HG03135 (cell line): ENCODE data around the gene WFIKKN2.
"Not testable (repeated sequence)": the region's sequence is repeated elsewhere in the genome, so short reads cannot be mapped to it uniquely, and the experiment has no call there.

ENCODE experiments used
- ATAC-seq: cut with Tn5 transposase; IDR thresholded peaks from one replicate; pipeline ENCODE4 v1.9.1; 2021; ENCODE audit warnings: mild to moderate bottlenecking, moderate library complexity; ENCODE audit not compliant: unreplicated experiment

Gene WFIKKN2

DNA sequence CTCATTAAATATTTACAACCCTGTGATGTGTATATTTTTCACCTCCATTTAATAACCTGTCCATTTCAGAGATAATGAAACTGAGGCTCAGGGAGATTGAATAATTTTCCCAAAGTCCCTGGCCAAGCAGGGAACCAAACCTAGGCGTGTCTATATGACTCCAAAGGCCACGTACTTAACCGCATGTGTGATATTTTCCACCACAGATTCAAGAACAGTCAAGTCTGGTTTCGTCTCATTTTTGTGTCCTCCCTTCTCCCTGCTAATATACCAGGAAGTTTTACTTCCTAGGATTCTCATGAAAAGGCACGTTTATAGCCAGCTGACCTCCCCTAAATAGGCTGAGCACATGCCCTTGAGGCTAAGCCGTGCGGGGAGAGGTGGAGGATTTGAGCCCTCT, 15.3 kb downstream of the WFIKKN2 start:
- ATAC-seq: no peak

DNA sequence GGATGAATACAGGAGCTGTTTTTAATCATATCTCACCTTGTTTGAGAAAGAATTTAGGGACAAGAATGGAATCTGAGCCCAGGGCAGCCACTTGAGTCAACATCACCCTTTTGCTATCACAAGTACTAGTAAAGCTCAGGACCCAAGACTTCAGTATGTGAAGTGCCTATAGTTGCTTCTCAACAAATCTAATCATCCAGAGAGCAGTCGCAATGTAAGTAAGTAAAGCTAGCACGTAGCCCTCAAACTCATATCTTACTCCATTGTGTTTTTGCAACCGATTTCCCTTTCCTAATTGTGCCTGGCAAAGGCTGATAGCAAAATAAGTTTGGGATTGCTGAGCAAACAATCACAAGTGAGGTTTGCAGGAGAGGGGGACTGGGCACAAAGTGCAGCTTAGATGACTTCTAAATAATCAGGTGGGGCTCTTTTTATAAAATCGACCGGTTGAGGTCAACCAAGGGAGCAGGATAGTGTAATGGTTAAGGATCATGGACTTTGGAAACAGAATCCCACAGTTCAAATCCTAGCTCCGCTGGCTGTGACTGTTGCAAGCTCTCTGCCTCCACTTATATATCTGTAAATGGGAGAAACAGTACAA, 17.7 kb downstream of the WFIKKN2 start:
- ATAC-seq: no peak

DNA sequence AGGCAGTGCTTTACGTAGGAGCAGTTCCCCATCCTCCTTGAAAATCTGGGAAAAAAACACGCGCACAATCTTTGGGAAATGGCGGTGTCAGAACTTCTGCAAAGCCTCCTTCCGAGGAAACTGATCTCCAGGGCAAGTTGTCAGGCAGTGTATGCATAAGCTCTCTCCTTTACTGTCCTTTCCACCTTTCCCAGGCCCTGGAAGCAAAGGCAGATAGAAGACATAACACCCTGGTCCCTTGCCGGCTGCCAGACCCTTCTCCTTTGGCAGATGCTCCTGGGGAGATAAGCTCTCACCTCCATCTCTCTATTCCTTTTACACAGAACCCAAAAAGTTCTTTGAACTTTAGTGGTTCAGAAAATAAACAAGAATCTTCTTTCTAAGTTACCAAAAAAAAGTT, 18.4 kb downstream of the WFIKKN2 start:
- no peak for ATAC-seq

DNA sequence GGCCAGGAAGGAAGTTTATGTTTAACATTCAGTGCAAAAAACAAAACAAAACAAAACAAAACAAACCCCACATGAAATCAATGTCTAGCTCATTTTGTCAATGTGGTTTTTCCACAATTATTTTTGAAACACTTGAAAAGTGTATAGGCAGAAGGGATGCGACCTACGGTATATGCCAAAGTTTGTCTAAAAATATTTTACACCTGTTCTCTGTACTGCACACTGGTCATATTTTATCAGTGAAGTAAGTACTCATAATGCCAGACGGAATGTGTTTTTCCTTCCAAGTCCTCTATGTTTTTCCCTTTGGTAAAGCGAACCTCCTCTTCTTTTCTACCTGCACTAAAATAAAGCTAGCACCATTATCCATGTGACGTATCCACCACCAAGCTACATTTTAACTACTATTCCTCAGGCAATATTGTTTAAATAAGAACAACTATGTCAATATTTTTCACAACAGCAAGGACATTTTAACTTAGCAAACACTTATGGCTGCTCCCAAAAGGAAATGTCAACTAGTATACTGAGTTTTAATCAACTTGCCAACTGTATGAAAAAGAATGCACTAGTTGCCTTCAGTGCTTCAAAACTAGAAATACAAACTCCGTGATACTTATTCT, 20.4 kb downstream of the WFIKKN2 start:
- no peak for ATAC-seq

DNA sequence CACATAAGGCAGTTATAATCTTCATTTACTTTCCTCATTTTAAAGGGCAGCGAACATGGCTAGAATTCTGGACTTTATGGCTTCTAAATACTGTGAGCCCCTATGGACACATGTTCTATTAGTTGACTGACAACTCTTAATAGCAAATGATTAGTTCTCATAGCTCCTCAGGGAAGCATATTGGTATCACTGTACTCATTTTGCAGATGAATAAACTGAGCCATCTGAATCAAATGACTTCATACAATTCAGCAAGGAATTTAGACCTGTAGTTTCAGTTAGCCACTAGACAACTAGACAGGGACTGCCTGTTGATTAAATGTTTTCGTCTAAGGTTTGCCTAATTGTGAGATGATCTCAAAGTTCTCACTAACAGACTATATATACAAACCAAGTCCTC, 21.0 kb downstream of the WFIKKN2 start:
- no peak for ATAC-seq

DNA sequence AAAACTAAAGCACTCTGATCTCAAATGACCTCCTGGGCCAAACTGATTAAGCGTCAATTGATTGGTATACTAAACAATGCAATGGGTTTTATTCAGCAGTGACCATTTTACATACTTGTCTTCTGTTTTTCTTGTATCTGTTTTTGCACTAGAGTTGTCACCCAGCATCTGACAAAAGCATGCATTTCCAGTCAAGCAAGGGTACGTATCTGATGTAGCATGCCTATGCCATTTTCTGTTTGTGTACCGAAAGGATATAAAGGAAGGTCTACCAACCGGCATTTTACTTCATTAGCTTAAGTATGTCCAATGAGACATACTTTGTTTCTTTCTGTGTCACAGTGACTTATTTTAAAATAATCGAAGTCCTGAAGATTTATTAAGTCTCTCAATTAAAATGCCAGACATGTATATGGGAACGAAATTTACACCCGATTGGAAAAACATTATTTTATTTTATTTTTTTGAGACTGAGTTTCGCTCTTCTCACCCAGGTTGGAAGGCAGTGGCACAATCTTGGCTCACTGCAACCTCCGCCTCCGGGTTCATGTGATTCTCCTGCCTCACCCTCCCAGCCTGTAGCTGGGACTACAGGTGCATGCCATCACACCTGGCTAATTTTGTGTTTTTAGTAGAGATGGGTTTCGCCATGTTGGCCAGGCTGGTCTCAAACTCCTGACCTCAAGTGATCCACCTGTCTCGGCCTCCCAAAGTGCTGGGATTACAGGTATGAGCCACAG, 23.3 kb downstream of the WFIKKN2 start:
- no peak for ATAC-seq

DNA sequence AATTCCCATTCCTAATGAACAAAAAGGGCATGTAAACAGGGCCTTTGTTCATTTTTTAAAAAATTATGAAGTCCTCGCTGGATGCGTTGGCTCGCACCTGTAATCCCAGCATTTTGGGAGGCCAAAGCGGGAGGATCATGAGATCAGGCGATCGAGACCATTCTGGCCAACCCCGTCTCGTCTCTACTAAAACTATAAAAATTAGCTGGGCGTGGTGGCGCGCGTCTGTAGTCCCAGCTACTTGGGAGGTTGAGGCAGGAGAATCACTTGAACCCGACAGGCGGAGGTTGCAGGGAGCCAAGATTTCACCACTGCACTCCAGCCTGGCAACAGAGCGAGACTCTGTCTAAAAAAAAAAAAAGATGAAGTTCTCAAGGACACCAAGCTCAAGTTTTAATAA, 24.3 kb downstream of the WFIKKN2 start:
- not testable (repeated sequence) for ATAC-seq

DNA sequence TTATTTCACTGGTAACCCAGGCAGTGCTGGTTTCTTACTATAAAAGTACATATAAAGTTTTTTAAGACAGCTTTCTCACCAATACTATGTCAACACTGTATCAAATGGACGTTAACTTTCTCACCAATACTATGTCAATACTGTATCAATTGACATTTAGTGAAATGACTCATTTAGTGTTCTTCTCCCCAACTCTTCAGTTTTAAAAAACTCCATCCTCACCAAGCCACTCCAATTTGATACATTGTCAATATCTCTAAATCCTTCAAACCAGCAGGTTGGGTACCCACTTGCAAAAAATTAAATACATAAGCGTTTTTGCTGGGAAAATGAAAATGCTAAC, 25.9 kb downstream of the WFIKKN2 start:
- no peak for ATAC-seq

DNA sequence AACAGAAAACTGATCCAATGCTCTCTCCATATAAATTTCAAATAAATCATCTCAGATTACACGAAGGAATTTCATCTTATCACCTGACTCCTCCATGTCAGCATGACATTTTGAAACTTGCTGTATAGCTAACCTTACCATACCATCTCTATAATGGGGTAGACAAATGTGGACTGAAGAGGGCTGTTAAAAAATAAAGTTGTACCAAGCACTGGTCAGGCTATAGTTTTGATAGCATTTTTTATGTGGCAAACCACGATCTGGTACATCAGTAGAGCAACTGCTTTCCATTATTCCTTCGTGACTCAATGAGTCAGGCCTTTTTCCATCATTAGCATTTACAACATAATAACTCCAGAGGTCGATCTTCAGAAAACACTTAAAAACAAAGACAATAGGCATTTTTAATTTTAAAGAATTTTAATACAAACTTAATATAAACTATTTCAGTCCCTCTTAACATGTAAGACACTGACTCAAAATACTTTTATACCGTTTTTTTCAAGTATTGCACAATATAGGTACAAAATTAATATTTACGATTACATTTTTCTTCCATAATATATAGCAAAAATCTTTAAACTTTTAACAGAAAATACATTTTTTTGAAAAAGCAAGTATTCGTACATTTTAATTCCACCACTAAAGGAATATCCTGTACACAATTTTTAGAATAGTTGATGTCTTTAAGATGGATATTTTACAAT, 26.6 kb downstream of the WFIKKN2 start:
- no peak for ATAC-seq

DNA sequence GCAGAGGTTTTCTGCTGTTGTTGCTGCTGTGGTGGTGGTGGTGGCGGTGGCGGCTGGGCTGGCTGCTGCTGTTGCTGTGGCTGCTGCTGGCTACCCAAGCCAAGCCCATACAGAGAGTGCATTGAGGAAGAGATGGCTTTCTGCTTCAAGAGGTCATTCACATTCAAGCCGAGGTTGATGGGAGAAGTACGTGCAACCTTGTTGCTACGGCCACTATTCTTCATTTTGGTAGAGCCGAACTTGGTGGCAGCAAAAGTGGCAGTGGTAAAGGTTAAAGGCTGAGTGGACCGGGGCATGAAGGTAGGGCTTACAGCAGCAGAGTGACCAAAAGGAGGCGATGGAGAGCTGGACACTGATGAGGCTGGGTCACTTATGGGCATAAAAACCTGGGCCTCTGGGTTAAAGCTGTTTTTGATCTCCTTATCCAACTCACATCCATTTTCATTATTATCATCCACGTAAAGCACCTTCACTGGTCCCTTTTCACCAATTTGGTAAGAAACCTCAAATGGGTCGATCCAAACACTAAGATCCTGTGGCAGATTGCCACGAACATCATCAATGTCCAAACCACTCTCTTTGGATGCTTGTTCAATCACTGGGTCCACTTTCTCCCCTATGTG, 27.9 kb downstream of the WFIKKN2 start:
- no peak for ATAC-seq

DNA sequence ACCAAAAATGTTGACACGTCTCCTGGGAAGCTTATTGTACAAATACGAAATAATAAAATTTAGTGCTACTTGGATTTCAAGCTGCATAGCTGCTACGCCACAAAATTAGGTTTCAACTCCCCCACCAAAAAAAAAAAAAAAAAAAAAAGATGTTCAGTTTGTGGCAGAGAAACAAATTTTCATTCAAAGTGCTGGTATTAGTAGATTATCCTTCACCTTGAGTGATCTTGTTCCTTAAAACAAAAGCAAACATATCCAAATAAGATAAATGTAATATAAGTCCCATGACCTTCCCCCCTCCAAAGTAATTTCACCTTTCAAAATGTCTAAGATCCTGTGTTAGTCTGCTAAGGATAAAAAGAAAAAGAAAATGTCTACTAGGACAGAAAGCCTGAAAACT, 28.5 kb downstream of the WFIKKN2 start:
- no peak for ATAC-seq

DNA sequence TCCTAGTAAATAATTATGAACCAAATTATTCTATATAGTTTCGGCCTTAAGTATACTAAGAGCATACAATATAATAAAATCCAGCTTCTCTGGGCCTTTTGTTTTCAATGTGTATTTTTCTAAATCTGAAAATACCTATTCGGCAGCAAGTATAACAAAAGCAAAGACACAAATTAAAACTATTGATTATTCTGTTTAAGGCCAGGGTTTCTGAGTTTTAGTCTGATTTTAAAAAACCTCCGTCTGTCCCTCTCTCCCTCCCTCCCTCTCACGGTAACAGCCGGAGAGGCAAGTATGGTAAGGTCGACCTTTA, 29.3 kb downstream of the WFIKKN2 start:
- no peak for ATAC-seq

DNA sequence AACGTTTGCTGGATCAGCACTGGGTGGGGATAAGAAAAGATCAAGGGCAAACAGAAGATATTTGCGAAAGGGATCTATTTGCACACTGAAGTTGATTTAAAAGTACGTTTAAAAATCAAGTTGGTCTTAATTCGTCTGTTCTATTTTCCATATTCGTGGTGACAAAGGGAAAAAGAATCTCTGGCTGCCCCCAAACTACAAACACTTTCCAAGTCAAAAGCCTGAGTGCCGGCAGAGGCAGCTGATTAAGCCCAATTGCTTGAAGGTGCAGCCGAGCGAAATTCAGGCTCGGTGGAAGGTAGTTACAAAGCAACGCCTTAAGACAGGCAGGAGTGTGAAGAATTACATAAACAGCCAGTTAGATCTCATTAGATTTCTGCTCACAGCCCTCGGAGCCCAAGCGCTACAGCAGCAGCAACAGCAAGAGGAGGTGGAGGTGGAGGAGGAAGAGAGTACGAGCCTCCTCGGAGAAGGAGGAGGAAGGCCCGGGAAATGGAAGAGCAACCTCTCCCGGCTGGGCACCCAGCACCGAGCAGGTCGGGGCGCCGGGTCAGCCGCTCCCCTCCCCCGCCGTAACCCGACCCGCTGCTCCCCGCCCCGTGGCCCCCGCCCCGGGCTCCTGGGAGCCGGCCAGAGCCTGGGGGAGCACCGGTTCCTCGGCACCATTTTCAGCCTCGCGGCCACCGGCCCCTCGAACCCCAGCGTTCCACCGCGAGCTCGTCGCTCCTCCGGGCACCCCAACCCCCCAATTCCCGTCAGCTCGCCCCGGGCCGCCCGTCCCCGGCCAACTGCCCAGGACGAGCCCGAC, 29.9 kb downstream of the WFIKKN2 start:
- peak; percentile 3 for ATAC-seq

DNA sequence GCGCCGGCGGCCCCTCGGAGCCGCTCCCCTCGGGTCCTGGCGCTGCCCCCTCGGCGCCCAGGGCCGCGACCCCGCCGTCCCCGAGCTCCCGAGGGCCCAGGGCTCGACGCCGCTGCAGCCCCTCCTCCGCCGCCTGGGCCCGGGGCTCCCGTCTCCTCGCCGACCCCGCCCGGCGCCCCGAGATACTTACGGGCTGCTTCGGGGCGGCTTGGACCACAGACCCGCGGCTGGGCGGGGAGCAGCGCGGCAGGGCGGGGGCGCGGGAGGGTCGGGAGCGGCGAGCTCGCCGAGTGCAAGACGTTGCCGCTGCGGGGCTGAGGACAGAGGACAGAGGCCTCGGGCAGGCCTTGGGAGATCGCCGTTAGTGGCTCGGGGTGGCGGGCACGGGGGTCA, 30.5 kb downstream of the WFIKKN2 start:
- peak; percentile 13 for ATAC-seq

DNA sequence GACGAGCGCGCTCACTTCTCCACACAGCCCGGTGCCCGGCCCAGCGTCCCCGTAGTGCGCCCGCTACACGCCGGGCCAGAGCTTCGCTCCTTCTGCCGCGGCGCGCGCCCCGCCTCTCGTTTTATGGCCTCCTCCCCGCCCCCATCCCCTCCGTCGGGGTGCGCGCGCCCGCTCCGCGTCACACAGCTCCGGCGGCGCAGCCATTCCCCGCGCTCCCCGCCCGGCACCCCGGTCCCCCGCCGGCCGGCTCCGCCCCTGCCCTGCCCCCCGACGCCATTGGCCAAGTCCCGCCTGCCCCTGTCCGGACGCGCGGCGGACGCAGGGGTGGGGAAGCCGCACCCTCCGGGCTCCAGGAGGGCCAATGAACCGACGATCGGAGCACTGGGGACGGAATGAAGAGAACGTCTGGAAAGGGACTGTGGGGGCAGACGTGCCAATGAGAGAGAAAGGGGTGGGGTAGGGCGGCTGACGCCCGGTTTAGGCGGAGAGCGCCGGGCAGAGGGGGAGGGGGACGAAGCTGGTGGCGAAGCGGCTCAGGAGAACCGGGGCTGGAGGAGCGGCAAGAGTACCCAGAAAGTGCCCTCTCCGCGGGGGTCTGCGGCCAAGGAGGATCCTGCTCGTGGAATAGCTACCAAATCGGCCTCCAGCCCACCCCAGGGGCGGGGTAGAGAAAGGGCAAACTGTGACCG, 31.0 kb downstream of the WFIKKN2 start, which contains the start of gene TOB1:
TSS of gene TOB1 (minus strand) at position 94 of the 689 bp plus-strand sequence. CDS start 2,337 bp downstream, outside the sequence.
- peak; percentile 69 for ATAC-seq

DNA sequence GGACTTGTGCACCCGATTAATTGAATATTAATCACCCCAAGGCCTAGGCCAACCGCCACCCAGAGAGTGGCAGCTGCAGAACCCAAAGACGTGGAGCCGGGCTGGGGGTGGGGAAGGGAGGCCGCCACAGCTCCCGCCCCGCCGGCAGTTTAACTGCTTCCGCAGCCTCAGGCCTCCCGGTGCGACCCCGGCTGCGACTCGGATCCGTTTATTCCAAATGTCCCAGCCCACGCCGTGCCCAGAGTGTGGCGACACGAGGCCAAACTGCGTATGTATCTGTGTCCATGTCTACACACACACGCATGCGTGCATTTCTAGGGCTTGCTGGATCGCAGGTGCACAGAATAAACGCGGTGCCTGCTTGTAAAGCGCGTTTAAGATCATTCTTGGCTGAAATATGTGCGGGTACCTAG, 31.6 kb downstream of the WFIKKN2 start:
- ATAC-seq: peak; percentile 26

DNA sequence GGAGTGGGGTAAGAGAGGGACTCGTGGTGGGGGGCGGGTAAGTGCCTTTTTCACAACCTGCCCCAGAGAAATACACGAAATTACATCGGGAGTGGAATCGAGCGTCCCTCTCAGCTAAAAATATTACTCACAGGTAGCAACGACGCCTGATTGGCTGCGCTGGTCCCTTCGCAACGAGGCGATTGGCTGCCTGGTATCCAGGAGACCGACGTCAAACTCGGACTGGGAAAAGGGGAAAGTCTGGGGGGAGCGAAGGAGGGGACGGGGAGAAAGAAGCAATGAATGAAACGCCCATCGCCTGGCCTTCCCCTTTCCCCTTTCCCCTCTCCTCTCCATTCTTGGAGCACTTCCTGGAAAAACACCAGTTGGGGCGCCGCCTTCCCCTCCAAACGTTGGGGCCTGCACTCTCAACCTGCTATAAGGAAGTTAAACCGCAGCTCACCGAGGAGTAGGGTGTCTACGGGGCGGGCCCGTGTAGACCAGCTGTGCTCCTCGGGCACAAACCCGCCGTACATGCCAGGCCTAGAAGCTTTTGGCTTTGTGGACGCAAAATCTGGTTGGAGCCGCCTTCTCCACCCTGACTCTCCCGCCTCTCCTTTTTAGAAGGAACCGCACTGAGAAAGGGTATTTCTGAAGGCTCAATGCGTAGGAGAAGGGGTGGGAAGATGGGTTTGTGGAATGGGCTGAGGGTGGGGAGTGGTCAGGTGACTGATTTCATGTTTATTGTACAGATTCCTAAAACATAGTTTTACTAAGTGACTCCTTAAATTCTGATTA, 32.2 kb downstream of the WFIKKN2 start:
- ATAC-seq: peak; percentile 39

DNA sequence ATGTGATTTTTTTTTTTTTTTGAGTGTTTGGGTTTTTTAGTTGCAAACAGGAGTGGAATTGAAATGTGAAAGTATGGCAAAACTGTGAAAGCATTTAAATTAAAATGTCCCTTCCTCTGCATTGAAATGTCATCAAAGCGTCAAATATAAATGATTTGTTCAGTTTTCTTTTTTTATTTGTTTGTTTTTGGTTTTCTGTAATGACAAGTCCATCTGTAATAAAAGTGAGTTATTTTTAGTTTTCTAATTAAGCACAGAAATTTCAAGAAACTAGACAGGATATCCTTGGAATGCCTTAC, 32.7 kb downstream of the WFIKKN2 start:
- no peak for ATAC-seq

DNA sequence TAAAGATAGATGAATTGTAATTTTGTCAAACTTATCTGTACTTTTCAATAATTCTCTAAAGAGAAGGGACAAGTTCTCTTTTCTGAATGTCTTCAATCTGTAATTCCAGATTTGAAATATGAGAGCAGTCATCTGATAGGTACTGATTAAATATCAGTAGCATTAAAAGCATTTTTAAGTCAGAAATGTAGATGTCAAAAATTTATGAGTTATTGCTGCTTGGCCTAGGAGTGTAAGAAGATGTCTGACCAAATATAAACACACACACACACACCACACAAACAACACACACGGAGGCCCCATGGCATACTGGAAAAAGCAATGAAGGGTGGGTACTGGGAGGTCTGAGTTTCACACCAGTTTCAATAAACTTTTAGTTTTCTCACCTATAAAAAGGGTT, 33.2 kb downstream of the WFIKKN2 start:
- no peak for ATAC-seq
